ENCODE data around the gene GSTO2.

Gene GSTO2

DNA sequence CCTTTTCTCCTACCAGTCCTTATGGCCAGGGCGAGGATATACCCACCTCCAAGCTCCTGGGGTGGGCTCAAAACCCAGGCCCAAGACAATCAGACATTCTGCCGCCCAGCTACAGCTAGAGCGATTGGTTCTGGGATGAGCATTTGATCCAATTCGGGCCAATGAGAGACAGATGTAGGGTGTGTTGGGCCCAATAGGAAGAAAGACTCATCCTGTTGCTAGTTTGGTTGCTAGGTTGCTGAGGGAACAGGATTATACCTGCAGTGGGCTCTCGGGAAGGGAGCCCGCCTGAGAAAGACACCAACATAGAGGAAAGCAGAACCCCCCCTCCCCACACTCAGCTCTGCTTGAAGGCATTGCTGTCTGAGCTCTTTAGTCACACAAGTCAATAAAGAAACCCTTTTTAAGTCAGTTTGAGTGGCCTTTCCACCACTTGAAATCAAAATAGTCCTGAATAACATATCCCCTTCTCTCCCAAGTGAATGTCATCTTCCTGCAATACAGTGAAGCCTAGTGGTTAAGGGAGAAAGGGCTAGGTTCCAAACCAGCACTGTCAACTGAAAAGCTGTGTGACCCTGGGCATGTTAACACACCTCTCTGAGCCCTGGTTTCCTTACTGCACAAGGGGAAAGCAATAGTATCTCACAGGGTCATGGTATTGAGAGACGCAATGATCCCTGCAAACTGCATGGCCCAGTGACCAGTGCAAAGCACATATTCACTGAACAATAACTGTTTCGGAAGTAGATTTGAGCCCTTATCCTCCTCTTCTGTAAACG is 47.5 kb downstream of the GSTO2 start:
- H2AFZ ChIP-seq (ENCODE audit: low read length) = no peak overlapping the region
- no peaks in the 10 kb centered on the region; the same call in 1 of the 2 replicates for H4K20me1 ChIP-seq (ENCODE audit: insufficient read depth, low read length)
- H3K4me3 ChIP-seq (ENCODE audit: low read length) = no peak overlapping the region
- no peaks in the 10 kb centered on the region for H3K9me2 ChIP-seq (replicated peaks; ENCODE audit: insufficient read depth, low read length)
- H3K9me3 ChIP-seq (replicated peaks; ENCODE audit: insufficient read depth, low read length) = no peaks in the 10 kb centered on the region
- H3F3A ChIP-seq (ENCODE audit: insufficient read depth, low read length) = no peaks in the 10 kb centered on the region
- DNase-seq = no peak
- peaks cover 38% of the 10 kb centered on the region for H3K79me2 ChIP-seq (ENCODE audit: low read length)
- no peak overlapping the region for H3K9ac ChIP-seq (ENCODE audit: low read length)
- H3K4me1 ChIP-seq (ENCODE audit: low read length) = no peaks in the 10 kb centered on the region
- H3K27me3 ChIP-seq (replicated peaks; ENCODE audit: insufficient read depth, low read length) = no peaks in the 10 kb centered on the region
- TF ChIP-seq, protein P1, sequence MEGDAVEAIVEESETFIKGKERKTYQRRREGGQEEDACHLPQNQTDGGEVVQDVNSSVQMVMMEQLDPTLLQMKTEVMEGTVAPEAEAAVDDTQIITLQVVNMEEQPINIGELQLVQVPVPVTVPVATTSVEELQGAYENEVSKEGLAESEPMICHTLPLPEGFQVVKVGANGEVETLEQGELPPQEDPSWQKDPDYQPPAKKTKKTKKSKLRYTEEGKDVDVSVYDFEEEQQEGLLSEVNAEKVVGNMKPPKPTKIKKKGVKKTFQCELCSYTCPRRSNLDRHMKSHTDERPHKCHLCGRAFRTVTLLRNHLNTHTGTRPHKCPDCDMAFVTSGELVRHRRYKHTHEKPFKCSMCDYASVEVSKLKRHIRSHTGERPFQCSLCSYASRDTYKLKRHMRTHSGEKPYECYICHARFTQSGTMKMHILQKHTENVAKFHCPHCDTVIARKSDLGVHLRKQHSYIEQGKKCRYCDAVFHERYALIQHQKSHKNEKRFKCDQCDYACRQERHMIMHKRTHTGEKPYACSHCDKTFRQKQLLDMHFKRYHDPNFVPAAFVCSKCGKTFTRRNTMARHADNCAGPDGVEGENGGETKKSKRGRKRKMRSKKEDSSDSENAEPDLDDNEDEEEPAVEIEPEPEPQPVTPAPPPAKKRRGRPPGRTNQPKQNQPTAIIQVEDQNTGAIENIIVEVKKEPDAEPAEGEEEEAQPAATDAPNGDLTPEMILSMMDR (IDR thresholded peaks at IDR 0.05; ENCODE audit: low read length) = no peak
- TF ChIP-seq EZH2 (optimal IDR thresholded peaks at IDR 0.05; ENCODE audit: low read depth, low read length) (no peak), EZH2phosphoT487 (IDR thresholded peaks at IDR 0.05; ENCODE audit: low read length) (no peak)
- H3K27ac ChIP-seq (ENCODE audit: low read length) = no peak overlapping the region
- H3K36me3 ChIP-seq (replicated peaks; ENCODE audit: insufficient read depth, low read length) = no peaks in the 10 kb centered on the region
- H3K4me2 ChIP-seq (ENCODE audit: low read depth, low read length) = no peak overlapping the region

DNA sequence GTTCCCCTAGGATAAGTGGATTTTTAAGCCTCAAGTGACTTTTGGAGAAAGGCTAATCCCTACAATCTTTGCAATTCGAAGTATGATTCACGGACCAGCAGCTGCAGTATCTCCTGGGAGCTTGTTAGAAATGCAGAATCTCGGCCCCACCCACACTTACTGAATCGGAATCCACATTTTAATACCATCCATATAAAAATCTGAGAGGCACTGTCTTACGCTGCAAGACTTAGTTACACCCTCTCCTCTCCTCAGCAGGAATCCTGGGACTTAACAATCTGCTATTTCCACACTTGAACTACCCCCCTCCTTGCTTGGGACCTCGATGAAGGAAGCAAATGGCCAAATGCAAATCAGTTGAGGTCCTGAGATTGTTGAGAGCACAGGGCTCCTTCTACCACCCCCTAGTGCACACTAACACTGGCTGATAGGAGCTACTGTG is 48.3 kb downstream of the GSTO2 start:
- H3K4me1 ChIP-seq (ENCODE audit: low read length) = no peaks in the 10 kb centered on the region

GRCh38 chr10:104317726-104318299 is 48.8 kb downstream of the GSTO2 start:
- no peaks in the 10 kb centered on the region for H3K27me3 ChIP-seq (replicated peaks; ENCODE audit: insufficient read depth, low read length)
- no peaks in the 10 kb centered on the region for H3K9me3 ChIP-seq (replicated peaks; ENCODE audit: insufficient read depth, low read length)
- H3K4me2 ChIP-seq (ENCODE audit: low read depth, low read length) = no peak overlapping the region
- H2AFZ ChIP-seq (ENCODE audit: low read length) = no peak overlapping the region
- no peak overlapping the region for H3K4me3 ChIP-seq (ENCODE audit: low read length)
- DNase-seq = no peak
- H3K79me2 ChIP-seq (ENCODE audit: low read length) = peaks cover 50% of the 10 kb centered on the region
- no peak overlapping the region for H3K9ac ChIP-seq (ENCODE audit: low read length)
- no peaks in the 10 kb centered on the region; the same call in 1 of the 2 replicates for H4K20me1 ChIP-seq (ENCODE audit: insufficient read depth, low read length)
- H3K9me2 ChIP-seq (replicated peaks; ENCODE audit: insufficient read depth, low read length) = no peaks in the 10 kb centered on the region
- H3F3A ChIP-seq (ENCODE audit: insufficient read depth, low read length) = no peaks in the 10 kb centered on the region
- TF ChIP-seq EZH2 (optimal IDR thresholded peaks at IDR 0.05; ENCODE audit: low read depth, low read length) (no peak), EZH2phosphoT487 (IDR thresholded peaks at IDR 0.05; ENCODE audit: low read length) (no peak)
- TF ChIP-seq, protein P1 (IDR thresholded peaks at IDR 0.05; ENCODE audit: low read length) = no peak
- H3K36me3 ChIP-seq (replicated peaks; ENCODE audit: insufficient read depth, low read length) = no peaks in the 10 kb centered on the region
- no peak overlapping the region for H3K27ac ChIP-seq (ENCODE audit: low read length)
- H3K4me1 ChIP-seq (ENCODE audit: low read length) = peaks cover 5% of the 10 kb centered on the region; the same call in 1 of the 2 replicates

More for the DNA sequence above, 48.3 kb downstream of the GSTO2 start:
- Histone ChIP-seq H3K79me2 (ENCODE audit: low read length) (peaks cover 44% of the 10 kb centered on the region), H4K20me1 (ENCODE audit: insufficient read depth, low read length) (no peaks in the 10 kb centered on the region; the same call in 1 of the 2 replicates), H3K9me2 (replicated peaks; ENCODE audit: insufficient read depth, low read length) (no peaks in the 10 kb centered on the region), H2AFZ (ENCODE audit: low read length) (no peak overlapping the region), H3K4me3 (ENCODE audit: low read length) (no peak overlapping the region), H3F3A (ENCODE audit: insufficient read depth, low read length) (no peaks in the 10 kb centered on the region), H3K27ac (ENCODE audit: low read length) (no peak overlapping the region), H3K9me3 (replicated peaks; ENCODE audit: insufficient read depth, low read length) (no peaks in the 10 kb centered on the region), H3K27me3 (replicated peaks; ENCODE audit: insufficient read depth, low read length) (no peaks in the 10 kb centered on the region), H3K36me3 (replicated peaks; ENCODE audit: insufficient read depth, low read length) (no peaks in the 10 kb centered on the region), H3K9ac (ENCODE audit: low read length) (no peak overlapping the region), H3K4me2 (ENCODE audit: low read depth, low read length) (no peak overlapping the region)
- DNase-seq = no peak
- TF ChIP-seq EZH2phosphoT487 (IDR thresholded peaks at IDR 0.05; ENCODE audit: low read length) = no peak
- TF ChIP-seq, protein P1 (IDR thresholded peaks at IDR 0.05; ENCODE audit: low read length) = no peak

All from MM.1S (cell line).